Endothelial cell of umbilical vein (primary cell): ENCODE results near the gene RHOV. TPM values are rescaled to one million over a fixed set of nuclear protein-coding genes. Genes with fewer than 3 reads are reported as not detected.

Source experiments
- BruUV-seq: library from RNA; stranded (reverse); fragments of 400-500 nt; replicated peaks from 2 replicates; lab custom pipeline; 2021; lab: Mats Ljungman, UMichigan
- CTCF ChIA-PET: fragments of 300-600, 350-600 bp; sonication (Branson Sonifier 250); formaldehyde crosslinking; loops from one replicate; lab custom pipeline; 2021; ENCODE audit warnings: antibody characterized with exemption, inconsistent platforms; lab: Charles Lee
- POLR2A ChIA-PET: fragments of 300-600, 350-600 bp; sonication (Branson Sonifier 250); formaldehyde crosslinking; loops from one replicate; lab custom pipeline; 2021; ENCODE audit warnings: antibody characterized with exemption, inconsistent platforms; lab: Charles Lee
- DNase-seq: peaks from one replicate; pipeline ENCODE4 v3.0.0-alpha.2; 2011; ENCODE audit warnings: low read depth, low spot score
- FAIRE-seq: peaks from 2 replicates; lab custom pipeline; 2011; peaks lifted over from hg19 to GRCh38; lab: Jason Lieb, UNC
- H2AFZ ChIP-seq: 2 replicates; pipeline ENCODE4 v1.6.0; 2012; ENCODE audit warnings: low read depth, low read length, control low read depth, inconsistent platforms
- H3K27ac ChIP-seq: 2 replicates; pipeline ENCODE4 v1.5.1; 2011; ENCODE audit warnings: low read depth, mild to moderate bottlenecking, control low read depth, low read length, moderate library complexity; ENCODE audit not compliant: insufficient read depth
- H3K27me3 ChIP-seq, 2 experiments: 2 replicates each; pipeline versions ENCODE4 v1.6.0 to v1.6.1; 2011; ENCODE audit warnings: low read length in 2 of 2, mixed read lengths in 1 of 2; ENCODE audit not compliant: control insufficient read depth in 2 of 2, insufficient read depth in 2 of 2
- H3K36me3 ChIP-seq, 2 experiments: 2 replicates in 1 of 2; 3 replicates in 1 of 2; pipeline ENCODE4 v1.5.1; 2011; ENCODE audit warnings: low read length in 2 of 2, mild to moderate bottlenecking in 1 of 2, moderate library complexity in 1 of 2; ENCODE audit not compliant: control insufficient read depth in 2 of 2, insufficient read depth in 2 of 2; ENCODE audit errors: extremely low read depth in 1 of 2
- H3K4me1 ChIP-seq: 3 replicates; pipeline ENCODE4 v1.5.1; 2011; ENCODE audit warnings: mild to moderate bottlenecking, low read length; ENCODE audit not compliant: control insufficient read depth, insufficient read depth; ENCODE audit errors: extremely low read depth
- H3K4me2 ChIP-seq: 2 replicates; pipeline ENCODE4 v1.6.1; 2011; ENCODE audit warnings: low read length, control low read depth, mixed read lengths; ENCODE audit not compliant: insufficient read depth
- H3K4me3 ChIP-seq, 3 experiments: fragments of 200-600 bp in 1 of 3; sonication (generic), shearing (Covaris generic) in 1 of 3; replicated peaks in 1 of 3; 2 replicates each; pipeline ENCODE4 v1.5.1; 2011 to 2016; ENCODE audit warnings: control low read depth in 3 of 3, low read length in 3 of 3, mild to moderate bottlenecking in 2 of 3, inconsistent platforms in 1 of 3, low read depth in 1 of 3, moderate library complexity in 1 of 3; ENCODE audit not compliant: insufficient read depth in 1 of 3
- H3K79me2 ChIP-seq: 2 replicates; pipeline ENCODE4 v1.6.0; 2012; ENCODE audit warnings: low read length, inconsistent platforms; ENCODE audit not compliant: control insufficient read depth, insufficient read depth
- H3K9ac ChIP-seq: replicated peaks from 2 replicates; pipeline ENCODE3; 2011; ENCODE audit warnings: low read length, control low read depth; ENCODE audit not compliant: insufficient read depth; ENCODE audit errors: extremely low read depth
- H3K9me1 ChIP-seq: replicated peaks from 3 replicates; pipeline ENCODE4 v1.6.0; 2011; ENCODE audit warnings: mild to moderate bottlenecking, low read length; ENCODE audit not compliant: control insufficient read depth, insufficient read depth; ENCODE audit errors: extremely low read depth
- H3K9me3 ChIP-seq: replicated peaks from 2 replicates; pipeline ENCODE4 v1.5.1; 2012; ENCODE audit warnings: low read length, inconsistent platforms; ENCODE audit not compliant: control insufficient read depth, insufficient read depth
- H4K20me1 ChIP-seq: replicated peaks from 2 replicates; pipeline ENCODE3; 2011; ENCODE audit warnings: mild to moderate bottlenecking, low read length; ENCODE audit not compliant: control insufficient read depth, insufficient read depth; ENCODE audit errors: extremely low read depth
- CTCF ChIP-seq, 2 donors: IDR thresholded peaks; 1 replicate in 1 of 2; 2 replicates in 1 of 2; pipeline ENCODE4 v1.5.1; 2011; ENCODE audit warnings: low read length in 2 of 2, mild to moderate bottlenecking in 2 of 2, moderate library complexity in 2 of 2, control low read depth in 1 of 2, inconsistent platforms in 1 of 2, low read depth in 1 of 2; ENCODE audit not compliant: insufficient read depth in 1 of 2; ENCODE audit errors: extremely low read depth in 1 of 2
- EZH2 ChIP-seq: IDR thresholded peaks from 2 replicates; pipeline ENCODE4 v1.6.1; 2012; ENCODE audit warnings: borderline replicate concordance, low read depth, mild to moderate bottlenecking, moderate library complexity, low read length, inconsistent platforms; ENCODE audit not compliant: severe bottlenecking
- FOS ChIP-seq: IDR thresholded peaks from 2 replicates; pipeline ENCODE4 v1.6.1; 2011; ENCODE audit warnings: mild to moderate bottlenecking, low read length, moderate library complexity, borderline replicate concordance; ENCODE audit not compliant: insufficient read depth
- GATA2 ChIP-seq: IDR thresholded peaks from 2 replicates; pipeline ENCODE4 v1.7.0; 2011; ENCODE audit warnings: low read depth, mild to moderate bottlenecking, moderate library complexity, mixed read lengths, low read length; ENCODE audit not compliant: insufficient read length, insufficient read depth
- JUN ChIP-seq: IDR thresholded peaks from 2 replicates; pipeline ENCODE4 v1.6.1; 2011; ENCODE audit warnings: borderline replicate concordance, low read depth; ENCODE audit not compliant: insufficient read length, insufficient read depth
- MYC ChIP-seq: IDR thresholded peaks from one replicate; pipeline ENCODE4 v1.6.1; 2011; ENCODE audit warnings: mild to moderate bottlenecking, low read depth, low read length
- POLR2A ChIP-seq: IDR thresholded peaks from 2 replicates; pipeline ENCODE4 v1.6.1; 2012; ENCODE audit warnings: low read depth, mild to moderate bottlenecking, control low read depth, low read length
- POLR2AphosphoS5 ChIP-seq: IDR thresholded peaks from 2 replicates; pipeline ENCODE4 v1.6.1; 2012; ENCODE audit warnings: low read depth, mild to moderate bottlenecking, control low read depth, low read length, moderate library complexity; ENCODE audit not compliant: insufficient read depth
- dilution Hi-C: fragments of 300-500 bp; cut with MboI; formaldehyde crosslinking; loops from one replicate; pipeline ENCODE4 v1.15.0; 2019; ENCODE audit warnings: low sequenced_read_pairs; ENCODE audit not compliant: extremely low pct_ligation_motif_present
- intact Hi-C: fragments of 100-400 bp; cut with micrococcal nuclease; formaldehyde crosslinking; loops from one replicate; pipeline ENCODE4 v1.10.0; 2022
- polyA plus RNA-seq, 4 experiments: library from polyadenylated mRNA; depleted of rRNA in 3 of 4; stranded (reverse) in 3 of 4; unstranded in 1 of 4; fragments of >200 nt; gene quantifications; 2 replicates each; pipeline versions ENCODE4 v1.2.1 to v1.2.3, GENCODE V29; 2011 to 2012; ENCODE audit warnings: missing spikeins in 1 of 4
- total RNA-seq: library from RNA; stranded (reverse); gene quantifications from 2 replicates; pipeline ENCODE4 v1.2.3, GENCODE V29; 2021
- TF ChIP-seq, protein P1 (sequence below): IDR thresholded peaks from 2 replicates; pipeline ENCODE4 v1.6.1; 2011; ENCODE audit not compliant: insufficient read depth, insufficient read length

RHOV gene
- total and polyA plus RNA-seq, 2 donors (not counting 3 experiments of a cell fraction or from before 2014, with no cell fraction given) = 0.15 to 0.20 TPM

GRCh38 chr15:40872791-40873693 lies 992 bp downstream of the RHOV start:
- Histone ChIP-seq H3K4me1 (no peaks in the 10 kb centered on the region), H3K27me3 (no peaks in the 10 kb centered on the region), H3K4me2 (peak overlapping the region; percentile 41), H3K9ac (no peak overlapping the region), H3K4me3 (peak overlapping the region in 2 of 3 experiments; percentile 9 to 43), H3K9me3 (no peaks in the 10 kb centered on the region), H3K36me3 (no peaks in the 10 kb centered on the region), H3K79me2 (no peaks in the 10 kb centered on the region), H3K27ac (no peak overlapping the region), H3K9me1 (no peaks in the 10 kb centered on the region), H4K20me1 (no peaks in the 10 kb centered on the region), H2AFZ (peak overlapping the region; percentile 88)
- TF ChIP-seq JUN = no peak
- TF ChIP-seq CTCF (IDR thresholded peaks at IDR 0.05; ENCODE audit: extremely low read depth in 1 of 2, insufficient read depth in 1 of 2, low read depth in 1 of 2, low read length in 2 of 2) = no peak
- TF ChIP-seq MYC = no peak
- no peak for TF ChIP-seq GATA2
- TF ChIP-seq FOS = no peak
- no peak for TF ChIP-seq EZH2
- TF ChIP-seq POLR2A = no peak
- no peak for TF ChIP-seq POLR2AphosphoS5
- TF ChIP-seq, protein P1, sequence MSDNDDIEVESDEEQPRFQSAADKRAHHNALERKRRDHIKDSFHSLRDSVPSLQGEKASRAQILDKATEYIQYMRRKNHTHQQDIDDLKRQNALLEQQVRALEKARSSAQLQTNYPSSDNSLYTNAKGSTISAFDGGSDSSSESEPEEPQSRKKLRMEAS = no peak
- POLR2A ChIA-PET = interaction anchor here (0.5 kb wide), 1 partner anchor 165 kb away, joined by 3 read pairs; no protein-coding TSS in a partner anchor
- CTCF ChIA-PET = interaction anchor here (0.7 to 5.9 kb wide), 14 partner anchors 8 to 283 kb away, joined by 3 to 146 read pairs (median 4); partner anchors contain the start of genes SPINT1 and VPS18
- BruUV-seq = no TSS peak
- intact Hi-C loops = no loop called here
- FAIRE-seq (no peak), DNase-seq (no peak)
- dilution Hi-C loops = no loop called here
